Measurements from ENCODE around the gene BMP15.

BMP15 gene

GRCh38 chrX:50910685-50911176 is at the start of gene BMP15:
Gene BMP15 (plus strand): TSS chrX:50910735. CDS start chrX:50910784, 49 bp downstream.
- no peak for DNase-seq (ENCODE audit: low spot score)

- no peak for DNase-seq (ENCODE audit: low spot score)
These were observed 47.1 kb upstream of the BMP15 start for GRCh38 chrX:50863471-50863870.

- no peak for DNase-seq (ENCODE audit: low spot score)
These were observed 45.2 kb upstream of the BMP15 start for GRCh38 chrX:50865311-50865710.

- DNase-seq (ENCODE audit: low spot score) = no peak
These were observed 38.5 kb upstream of the BMP15 start for GRCh38 chrX:50871922-50872453.

GRCh38 chrX:50874876-50875275 is 35.7 kb upstream of the BMP15 start:
- DNase-seq (ENCODE audit: low spot score) = no peak

- no peak for DNase-seq (ENCODE audit: low spot score)
These were observed 34.0 kb upstream of the BMP15 start for GRCh38 chrX:50876551-50876950.

GRCh38 chrX:50877310-50877709 is 33.2 kb upstream of the BMP15 start:
- DNase-seq (ENCODE audit: low spot score) = no peak

GRCh38 chrX:50881028-50881427 is 29.5 kb upstream of the BMP15 start:
- DNase-seq (ENCODE audit: low spot score) = no peak

- DNase-seq (ENCODE audit: low spot score) = no peak
These were observed 21.7 kb upstream of the BMP15 start for GRCh38 chrX:50888884-50889283.

- no peak for DNase-seq (ENCODE audit: low spot score)
These were observed 21.0 kb upstream of the BMP15 start for GRCh38 chrX:50889582-50889981.

- DNase-seq (ENCODE audit: low spot score) = no peak
These were observed 17.5 kb upstream of the BMP15 start for GRCh38 chrX:50893047-50893446.

GRCh38 chrX:50893466-50893865 is 17.1 kb upstream of the BMP15 start:
- DNase-seq (ENCODE audit: low spot score) = no peak

GRCh38 chrX:50905334-50905733 is 5.2 kb upstream of the BMP15 start:
- DNase-seq (ENCODE audit: low spot score) = no peak

GRCh38 chrX:50913520-50913919 is 3.0 kb downstream of the BMP15 start:
- peak; percentile 72 for DNase-seq (ENCODE audit: low spot score)

- DNase-seq (ENCODE audit: low spot score) = peak; percentile 38
These were observed 9.6 kb downstream of the BMP15 start for GRCh38 chrX:50920132-50920531.

GRCh38 chrX:50927127-50927526 is 16.6 kb downstream of the BMP15 start:
- no peak for DNase-seq (ENCODE audit: low spot score)

- DNase-seq (ENCODE audit: low spot score) = no peak
These were observed 31.1 kb downstream of the BMP15 start for GRCh38 chrX:50941638-50942037.

GRCh38 chrX:50942471-50942870 is 31.9 kb downstream of the BMP15 start:
- DNase-seq (ENCODE audit: low spot score) = no peak

- DNase-seq (ENCODE audit: low spot score) = no peak
These were observed 41.9 kb downstream of the BMP15 start for GRCh38 chrX:50952406-50952805.

- no peak for DNase-seq (ENCODE audit: low spot score)
These were observed 43.3 kb downstream of the BMP15 start for GRCh38 chrX:50953832-50954231.

GRCh38 chrX:50962156-50962555 is 51.6 kb downstream of the BMP15 start:
- DNase-seq (ENCODE audit: low spot score) = no peak

GRCh38 chrX:50963842-50964241 is 53.3 kb downstream of the BMP15 start:
- DNase-seq (ENCODE audit: low spot score) = no peak
